Natural killer cell (primary cell): ENCODE data around the gene PDE8A. TPM values are rescaled to one million over a fixed set of nuclear protein-coding genes. Genes with fewer than 3 reads are reported as not detected.

Experiments used
- ATAC-seq, 3 donors: fragments of 150-1000 bp in 2 of 3; fragments of 200-7000 bp in 1 of 3; cut with Tn5 transposase; 1 replicate in 1 of 3; 2 replicates in 2 of 3; pipeline ENCODE4 v1.10.0; 2021; ENCODE audit warnings: mild to moderate bottlenecking in 2 of 3, moderate library complexity in 2 of 3
- DNase-seq, 2 donors: peaks; one replicate each; pipeline versions ENCODE4 v3.0.0 to v3.0.0-alpha.2; 2013 to 2021; ENCODE audit warnings: mixed read lengths in 1 of 2
- H3K27ac ChIP-seq: one replicate; pipeline ENCODE4 v1.5.1; 2013; ENCODE audit warnings: mild to moderate bottlenecking, low read length
- H3K27me3 ChIP-seq: one replicate; pipeline ENCODE4 v1.6.1; 2013; ENCODE audit warnings: low read length; ENCODE audit not compliant: control insufficient read depth, insufficient read depth
- H3K36me3 ChIP-seq: one replicate; pipeline ENCODE4 v1.6.1; 2013; ENCODE audit warnings: low read length; ENCODE audit not compliant: control insufficient read depth, insufficient read depth
- H3K4me1 ChIP-seq: one replicate; pipeline ENCODE4 v1.6.1; 2013; ENCODE audit warnings: low read length; ENCODE audit not compliant: control insufficient read depth, insufficient read depth
- H3K4me3 ChIP-seq: one replicate; pipeline ENCODE4 v1.5.1; 2013; ENCODE audit warnings: low read length
- H3K9me3 ChIP-seq: one replicate; pipeline ENCODE4 v1.6.1; 2013; ENCODE audit warnings: low read length; ENCODE audit not compliant: control insufficient read depth, insufficient read depth
- H3K27ac Mint-ChIP-seq, 2 donors: one replicate each; pipeline ENCODE4 v1.8.0; 2022; ENCODE audit warnings: mild to moderate bottlenecking in 2 of 2, mixed read lengths in 2 of 2, moderate library complexity in 1 of 2
- H3K27me3 Mint-ChIP-seq, 2 donors: one replicate each; pipeline ENCODE4 v1.8.0; 2022; ENCODE audit warnings: low read depth in 2 of 2, mixed read lengths in 2 of 2
- H3K36me3 Mint-ChIP-seq: one replicate; pipeline ENCODE4 v1.8.0; 2022; ENCODE audit warnings: mixed read lengths
- H3K4me1 Mint-ChIP-seq, 2 donors: one replicate each; pipeline ENCODE4 v1.8.0; 2022; ENCODE audit warnings: mixed read lengths in 2 of 2
- H3K4me3 Mint-ChIP-seq: one replicate; pipeline ENCODE4 v1.8.0; 2022; ENCODE audit warnings: mild to moderate bottlenecking, moderate library complexity, mixed read lengths
- H3K9me3 Mint-ChIP-seq, 2 donors: one replicate each; pipeline ENCODE4 v1.8.0; 2022; ENCODE audit warnings: mixed read lengths in 2 of 2
- CTCF ChIP-seq: fragments of 200-600 bp; IDR thresholded peaks from one replicate; pipeline ENCODE4 v1.8.0; 2022; ENCODE audit warnings: antibody characterized with exemption
- WGBS: methylation state at CpG from one replicate; pipeline ENCODE4 v1.1.7; 2013; ENCODE audit warnings: missing lambda C conversion rate; ENCODE audit not compliant: insufficient coverage; 5-methylcytosine and 5-hydroxymethylcytosine counted together
- intact Hi-C: fragments of 100-400 bp; cut with micrococcal nuclease; formaldehyde crosslinking; loops from one replicate; pipeline ENCODE4 v1.14.2; 2022
- total RNA-seq, 4 donors: library from RNA; stranded (reverse); fragments of 120-200 nt in 1 of 4; gene quantifications; one replicate each; pipeline versions ENCODE4 v1.2.3 to v1.2.4, GENCODE V29; 2013 to 2022

The PDE8A gene
- total RNA-seq, 3 donors from 2014 or later (not counting 1 experiment from before 2014, with no cell fraction given), result 21.0 to 24.2 (median 23.8) TPM

- H3K36me3 Mint-ChIP-seq, result peaks cover 4% of the 10 kb centered on the region
- H3K27me3 ChIP-seq, result no peaks in the 10 kb centered on the region
- H3K27me3 Mint-ChIP-seq, result no peaks in the 10 kb centered on the region
- peaks cover 0 to 6% of the 10 kb centered on the region in 2 donors for H3K4me1 Mint-ChIP-seq
- no peak overlapping the region for H3K4me3 Mint-ChIP-seq
- no peaks in the 10 kb centered on the region for H3K9me3 ChIP-seq
- no peak overlapping the region for H3K27ac Mint-ChIP-seq
- no peak for DNase-seq
- no peak overlapping the region for H3K27ac ChIP-seq
- no peak overlapping the region for H3K4me3 ChIP-seq
- peaks cover 0 to 1% of the 10 kb centered on the region in 2 donors for H3K9me3 Mint-ChIP-seq
- H3K4me1 ChIP-seq, result no peaks in the 10 kb centered on the region
- WGBS, result 93% methylated on average over 11 of the region's 11 CpGs
- H3K36me3 ChIP-seq, result peaks cover 21% of the 10 kb centered on the region
- TF ChIP-seq CTCF, result no peak
- intact Hi-C loops, result no loop called here
- no peak for ATAC-seq
Measured at GRCh38 chr15:85137489-85138168, 156.0 kb downstream of the PDE8A start.

- Mint-ChIP-seq H3K27ac (no peak overlapping the region), H3K27me3 (no peaks in the 10 kb centered on the region), H3K36me3 (no peaks in the 10 kb centered on the region), H3K4me3 (no peak overlapping the region), H3K4me1 (no peaks in the 10 kb centered on the region), H3K9me3 (no peaks in the 10 kb centered on the region)
- peaks cover 21% of the 10 kb centered on the region for H3K36me3 ChIP-seq
- no peak for DNase-seq
- H3K4me1 ChIP-seq, result no peaks in the 10 kb centered on the region
- no peak for TF ChIP-seq CTCF
- no peak for ATAC-seq
- H3K9me3 ChIP-seq, result no peaks in the 10 kb centered on the region
- no peak overlapping the region for H3K4me3 ChIP-seq
- intact Hi-C loops, result no loop called here
- no peaks in the 10 kb centered on the region for H3K27me3 ChIP-seq
- no peak overlapping the region for H3K27ac ChIP-seq
- 95% methylated on average over 1 of the region's 2 CpGs for WGBS
Measured at GRCh38 chr15:85139391-85139790, 157.7 kb downstream of the PDE8A start.

- Histone ChIP-seq H3K27ac (no peak overlapping the region), H3K27me3 (no peaks in the 10 kb centered on the region), H3K4me3 (no peak overlapping the region), H3K36me3 (peaks cover 6% of the 10 kb centered on the region), H3K4me1 (no peaks in the 10 kb centered on the region), H3K9me3 (no peaks in the 10 kb centered on the region)
- Mint-ChIP-seq H3K4me1 (no peaks in the 10 kb centered on the region), H3K9me3 (no peaks in the 10 kb centered on the region), H3K4me3 (no peak overlapping the region), H3K27ac (no peak overlapping the region), H3K27me3 (no peaks in the 10 kb centered on the region), H3K36me3 (no peaks in the 10 kb centered on the region)
- no peak for ATAC-seq
- intact Hi-C loops, result no loop called here
- 84% methylated on average over 2 of the region's 2 CpGs for WGBS
- DNase-seq, result no peak
- TF ChIP-seq CTCF, result no peak
Measured at GRCh38 chr15:85141726-85142125, 160.1 kb downstream of the PDE8A start.

- intact Hi-C loops, result no loop called here
- WGBS, result 40% methylated on average over 2 of the region's 2 CpGs
- no peaks in the 10 kb centered on the region for H3K36me3 Mint-ChIP-seq
- Histone ChIP-seq H3K36me3 (peaks cover 1% of the 10 kb centered on the region), H3K27me3 (no peaks in the 10 kb centered on the region), H3K4me1 (no peaks in the 10 kb centered on the region), H3K4me3 (no peak overlapping the region), H3K9me3 (no peaks in the 10 kb centered on the region), H3K27ac (no peak overlapping the region)
- no peaks in the 10 kb centered on the region for H3K4me1 Mint-ChIP-seq
- no peaks in the 10 kb centered on the region for H3K27me3 Mint-ChIP-seq
- DNase-seq (no peak), ATAC-seq (no peak)
- no peak overlapping the region for H3K4me3 Mint-ChIP-seq
- no peak for TF ChIP-seq CTCF
- H3K9me3 Mint-ChIP-seq, result no peaks in the 10 kb centered on the region
- H3K27ac Mint-ChIP-seq, result no peak overlapping the region
Measured at GRCh38 chr15:85142312-85142711, 160.7 kb downstream of the PDE8A start.
